ENCODE results near the gene ZEB2. TPM values are rescaled to one million over a fixed set of nuclear protein-coding genes. Genes with fewer than 3 reads are reported as not detected.
"Not testable (repeated sequence)": the region's sequence is repeated elsewhere in the genome, so short reads cannot be mapped to it uniquely, and the experiment has no call there.

Gene ZEB2
- total RNA-seq, 1 donor from 2014 or later: 267 TPM

DNA sequence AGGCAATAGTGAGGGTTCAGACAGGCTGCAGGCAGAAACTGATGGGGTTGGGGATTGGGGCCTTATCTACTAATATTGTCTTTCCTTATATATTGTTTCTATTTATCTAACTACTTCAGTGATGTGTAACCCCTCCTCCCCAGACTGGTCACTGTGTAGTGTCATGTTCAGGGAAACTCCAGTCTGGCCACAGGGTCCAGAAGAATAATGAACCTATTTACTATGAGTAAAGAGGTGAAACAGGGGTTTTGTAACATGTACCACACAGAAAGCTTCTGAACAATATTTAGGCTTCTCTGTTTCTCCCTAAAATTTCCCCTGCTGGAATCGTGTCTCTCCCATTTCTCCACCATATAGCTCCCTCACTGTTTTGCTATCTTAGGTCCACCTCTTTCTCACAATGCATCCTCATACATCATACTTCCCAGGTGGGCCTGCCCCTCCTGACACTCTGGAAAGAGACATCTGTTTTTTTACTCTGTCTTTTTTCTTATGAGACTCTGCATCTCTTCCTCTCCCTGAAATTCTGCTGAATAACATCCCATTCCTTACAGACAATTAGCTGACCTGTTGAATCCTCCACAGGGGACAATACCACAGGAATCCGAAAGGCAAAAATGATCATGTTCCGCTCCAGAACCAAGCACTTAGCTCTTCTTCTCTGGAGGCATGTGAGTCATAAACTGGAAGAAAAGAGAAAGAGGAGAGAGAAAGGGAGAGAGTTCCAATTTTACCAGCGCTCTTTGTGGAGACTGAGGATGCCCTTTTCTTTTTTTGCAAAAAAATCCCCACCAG lies 154.8 kb downstream of the ZEB2 start:
- FAIRE-seq: no peak

DNA sequence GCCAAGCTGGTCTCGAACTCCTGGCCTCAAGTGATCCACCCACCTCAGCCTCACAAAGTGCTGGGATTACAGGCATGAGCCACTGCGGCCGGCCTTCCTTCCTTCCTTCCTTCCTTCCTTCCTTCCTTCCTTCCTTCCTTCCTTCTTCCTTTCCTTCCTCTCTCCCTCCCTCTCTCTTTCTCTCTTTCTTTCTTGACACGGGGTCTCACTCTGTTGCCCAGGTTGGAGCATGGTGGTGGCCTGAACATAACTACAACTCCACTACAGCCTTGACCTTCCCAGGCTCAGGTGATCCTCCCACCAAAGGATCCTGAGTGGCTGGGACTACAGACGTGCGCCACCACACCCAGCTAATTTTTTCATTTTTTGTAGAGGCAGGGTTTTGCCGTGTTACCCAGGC lies 155.7 kb downstream of the ZEB2 start:
- FAIRE-seq; DNase-seq (ENCODE audit: low spot score in 2 of 2): not testable (repeated sequence)

More for the DNA sequence above, 154.8 kb downstream of the ZEB2 start:
- DNase-seq (ENCODE audit: low spot score in 2 of 2): no peak

DNA sequence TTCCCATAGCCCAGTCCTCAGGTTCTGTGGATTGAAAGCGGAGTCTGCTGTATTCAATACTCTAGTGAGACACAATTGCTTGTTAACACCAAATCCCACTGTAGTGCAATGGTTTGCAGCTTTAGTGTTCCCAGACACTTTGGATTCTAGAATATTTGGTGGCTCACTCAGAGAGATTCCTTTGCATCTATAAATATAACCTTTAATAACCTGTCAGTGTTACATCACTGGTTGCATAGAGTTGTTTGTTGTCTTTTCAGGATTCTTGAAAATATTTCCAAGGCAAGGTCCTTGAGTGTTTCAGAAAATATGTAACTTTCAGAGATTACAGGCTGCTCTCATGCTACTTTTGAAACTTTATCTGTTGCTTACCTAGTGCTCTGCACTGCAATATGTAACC lies 157.5 kb downstream of the ZEB2 start:
- no peak for DNase-seq (ENCODE audit: low spot score in 2 of 2)
- no peak for FAIRE-seq

DNA sequence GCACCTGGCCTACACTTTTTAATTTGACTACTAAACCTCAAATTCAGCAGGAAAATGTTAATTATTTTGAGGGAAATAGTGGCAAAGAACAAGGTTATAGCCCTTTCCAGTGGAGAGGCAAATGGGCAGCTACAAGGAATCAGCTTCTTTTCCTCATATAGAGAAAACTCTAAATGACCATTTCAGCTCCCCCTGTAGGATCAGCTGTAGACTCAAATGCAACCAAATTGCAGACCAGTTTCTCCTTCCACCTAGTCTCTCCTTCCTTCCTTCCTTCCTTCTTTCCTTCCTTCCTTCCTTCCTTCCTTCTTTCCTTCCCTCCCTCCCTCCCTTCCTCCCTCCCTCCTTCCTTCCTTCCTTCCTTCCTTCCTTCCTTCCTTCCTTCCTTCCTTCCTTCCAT lies 158.2 kb downstream of the ZEB2 start:
- FAIRE-seq (no peak), DNase-seq (ENCODE audit: low spot score in 2 of 2) (no peak)

DNA sequence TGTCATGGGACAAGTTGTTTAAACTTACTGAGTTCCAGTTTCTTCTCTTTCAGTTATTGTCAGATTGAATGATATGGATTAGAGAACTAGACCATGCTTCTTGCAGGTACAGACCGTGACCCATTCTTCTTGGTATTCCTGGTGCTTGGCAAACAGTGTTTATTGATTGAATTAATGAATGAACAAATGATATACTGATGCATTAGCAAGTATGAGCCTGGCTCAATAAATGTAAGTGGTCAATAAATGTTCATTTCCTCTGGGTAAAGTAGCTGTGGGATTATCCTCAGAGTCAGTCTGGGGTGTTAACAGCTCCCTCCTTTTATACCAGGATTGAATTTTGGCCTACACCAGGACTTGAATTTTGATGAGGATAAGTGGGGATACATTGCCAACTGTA lies 160.2 kb downstream of the ZEB2 start:
- DNase-seq (ENCODE audit: low spot score in 2 of 2): no peak
- no peak for FAIRE-seq

DNA sequence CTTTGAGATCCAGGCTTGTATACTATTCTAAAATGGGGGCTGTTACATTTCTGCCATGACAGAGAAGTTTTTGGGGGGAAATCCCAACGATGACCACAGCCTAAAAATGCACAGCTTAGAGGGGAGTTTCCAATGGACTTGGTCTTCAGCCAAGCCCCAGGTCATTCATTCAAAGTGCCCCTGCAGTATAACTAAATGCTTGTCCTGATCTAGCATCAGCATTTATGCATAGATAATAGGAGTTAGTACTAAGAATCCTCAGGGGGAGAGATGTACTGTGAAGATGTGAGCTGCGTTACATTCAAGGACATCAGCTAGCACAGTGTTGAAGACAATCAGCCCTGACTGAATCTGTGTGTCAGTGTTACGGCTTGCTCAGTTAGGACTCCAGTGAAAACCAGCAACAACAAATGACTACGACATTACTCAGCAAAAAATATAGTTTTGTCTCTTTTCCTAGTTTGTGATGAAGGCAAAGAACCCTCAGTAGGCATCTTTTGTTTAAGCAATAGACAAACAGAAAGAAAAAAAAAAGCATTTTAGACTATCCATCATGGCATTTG lies 160.9 kb downstream of the ZEB2 start:
- FAIRE-seq (no peak), DNase-seq (ENCODE audit: low spot score in 2 of 2) (no peak)

DNA sequence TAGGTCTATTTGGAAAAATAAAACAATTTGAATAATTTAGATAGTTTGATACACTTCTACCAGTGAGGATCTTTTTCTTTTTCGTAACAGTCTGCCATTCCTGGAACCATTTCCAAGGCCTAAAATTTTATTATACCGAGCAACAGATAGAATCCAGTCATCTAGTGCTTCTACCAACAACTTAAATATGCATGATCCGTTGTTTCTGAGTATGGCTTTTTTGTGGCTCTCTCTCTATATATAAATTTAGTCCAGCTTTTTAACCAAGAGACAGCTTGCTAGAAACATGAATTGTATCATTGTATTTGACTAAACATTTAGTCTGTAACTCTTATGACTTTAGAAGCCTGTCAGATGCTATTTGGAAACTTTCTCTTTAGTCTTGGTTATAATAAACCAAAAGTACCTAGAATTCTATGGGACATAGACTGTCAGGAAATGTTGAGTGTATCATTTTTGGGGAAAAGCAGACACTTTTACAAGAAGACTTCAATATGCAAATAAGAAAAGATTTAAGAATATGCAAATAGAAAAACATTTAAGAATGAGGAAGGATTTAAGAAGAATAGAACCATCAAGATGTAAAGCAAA lies 161.4 kb downstream of the ZEB2 start:
- FAIRE-seq (no peak), DNase-seq (ENCODE audit: low spot score in 2 of 2) (no peak)

DNA sequence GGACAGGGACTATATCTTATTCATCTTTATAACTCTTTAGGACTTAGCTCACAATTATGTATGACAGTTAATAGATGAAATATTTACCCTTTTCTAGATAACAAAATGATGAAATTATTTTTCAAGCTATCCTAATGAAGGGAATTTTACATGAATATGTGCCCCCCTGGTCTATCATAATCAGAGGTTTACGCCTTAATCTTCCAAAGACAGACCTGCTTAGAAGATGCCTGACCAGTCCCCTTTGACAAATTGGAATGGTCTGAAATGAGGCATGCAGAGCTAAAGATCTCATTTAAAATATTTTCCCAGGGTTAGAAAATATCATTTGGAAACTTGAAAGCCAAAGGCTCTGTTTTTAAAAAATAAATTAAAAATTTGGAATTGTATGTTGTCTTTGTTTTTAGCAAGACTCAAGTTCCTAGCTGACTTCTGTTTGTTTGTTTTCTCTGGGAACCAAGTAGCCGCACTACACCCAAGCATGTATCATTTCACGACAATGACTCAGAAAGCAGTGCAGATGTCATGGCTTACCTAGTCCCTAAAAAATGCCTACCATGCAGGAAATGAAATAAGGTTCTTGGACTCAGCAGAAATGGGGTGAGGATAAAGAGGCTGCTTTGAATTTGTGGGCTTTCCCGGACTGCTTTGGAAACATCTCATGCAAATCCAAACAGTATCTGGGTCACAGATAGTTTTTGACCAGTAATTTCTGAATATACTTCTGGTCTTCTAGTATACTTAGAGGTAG lies 162.1 kb downstream of the ZEB2 start:
- FAIRE-seq: no peak
- no peak for DNase-seq (ENCODE audit: low spot score in 2 of 2)

DNA sequence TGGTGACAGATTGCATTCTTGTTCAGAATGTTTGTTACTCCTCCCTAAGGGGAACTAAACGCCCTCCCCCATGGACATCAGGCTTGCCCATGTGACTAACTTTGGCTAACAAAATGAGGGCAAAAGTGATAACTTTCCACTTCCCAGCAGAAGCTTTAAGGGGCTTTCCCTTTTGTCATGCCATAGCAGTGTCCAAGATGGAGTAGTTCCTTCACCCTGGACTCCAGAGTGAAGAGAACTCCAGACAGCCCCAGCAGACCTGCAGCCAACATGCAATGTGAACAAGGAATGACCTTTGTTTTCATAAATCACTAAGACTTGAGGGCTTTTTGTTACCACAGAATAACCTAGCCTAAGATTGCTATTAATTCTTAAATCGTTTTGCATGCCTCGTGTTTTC lies 163.5 kb downstream of the ZEB2 start:
- FAIRE-seq: no peak
- DNase-seq (ENCODE audit: low spot score in 2 of 2): no peak

DNA sequence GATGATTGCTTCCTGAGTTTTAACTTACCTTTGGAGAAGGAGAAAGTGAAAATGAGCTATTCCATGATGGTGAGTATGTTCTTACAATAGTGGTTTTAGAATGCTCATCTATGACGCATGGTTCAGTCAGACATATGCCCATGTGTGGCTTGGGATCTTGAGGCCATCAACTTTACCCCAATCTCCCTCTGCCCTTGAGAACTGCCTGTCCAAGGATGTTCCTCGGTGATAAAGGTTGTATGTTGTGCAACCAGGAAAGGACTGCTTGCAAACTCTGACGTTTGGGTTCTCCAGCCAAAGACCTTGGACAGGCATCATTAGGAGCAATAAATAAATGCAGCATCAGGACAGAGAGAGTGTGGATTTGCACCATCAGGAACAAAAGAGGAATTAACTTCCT lies 165.0 kb downstream of the ZEB2 start:
- no peak for DNase-seq (ENCODE audit: low spot score in 2 of 2)
- FAIRE-seq: no peak

DNA sequence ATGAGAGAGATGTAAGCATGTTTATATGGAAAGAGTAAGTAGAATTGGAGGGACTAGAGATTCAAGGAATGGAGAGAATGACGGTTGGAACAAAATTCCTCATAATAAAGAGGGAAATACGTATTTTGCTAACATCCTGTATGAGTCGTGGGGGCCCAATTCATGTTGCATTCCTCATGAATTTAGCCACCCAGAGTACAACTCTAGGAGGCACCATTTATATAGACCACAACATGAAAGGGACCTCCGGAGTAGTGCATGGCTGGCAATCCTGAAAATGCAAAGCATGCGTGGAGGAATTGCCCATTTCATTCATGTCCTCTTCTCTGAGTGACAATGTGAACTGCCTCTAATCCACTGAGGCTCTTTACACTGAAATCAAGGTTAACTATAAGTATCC lies 168.2 kb downstream of the ZEB2 start:
- DNase-seq (ENCODE audit: low spot score in 2 of 2): no peak
- FAIRE-seq: no peak

DNA sequence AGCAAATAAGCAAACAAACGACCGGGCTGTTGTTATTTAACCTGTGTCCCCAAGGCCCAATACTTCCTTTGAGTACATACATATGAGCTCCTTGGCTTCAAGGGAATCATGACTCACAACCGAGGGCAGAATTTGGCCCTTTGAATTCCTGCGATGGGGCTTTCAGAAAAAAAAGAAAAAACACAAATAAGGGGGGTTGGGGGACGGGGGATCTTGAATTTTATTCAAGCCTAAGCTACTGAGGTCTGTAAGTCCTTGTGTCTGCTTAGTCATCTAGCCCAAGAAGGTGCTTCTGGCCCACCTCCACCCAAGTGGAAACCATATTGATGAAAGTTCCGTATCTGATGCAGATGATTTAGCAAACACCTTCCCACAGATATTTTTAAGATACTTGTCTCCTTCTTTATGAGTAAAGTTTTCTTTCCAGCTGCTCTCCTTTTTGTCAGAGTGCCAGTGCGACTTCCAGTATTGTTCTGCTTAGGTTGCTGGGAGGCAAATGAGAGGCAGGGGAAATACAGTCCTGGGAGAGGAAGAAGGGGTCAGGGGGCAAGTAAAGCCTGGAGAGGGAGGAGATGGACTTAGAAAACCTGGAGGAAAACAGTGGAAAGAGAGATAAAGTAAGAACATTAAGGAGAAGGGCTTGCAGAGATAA lies 169.6 kb downstream of the ZEB2 start:
- DNase-seq (ENCODE audit: low spot score in 2 of 2) (no peak), FAIRE-seq (no peak)

DNA sequence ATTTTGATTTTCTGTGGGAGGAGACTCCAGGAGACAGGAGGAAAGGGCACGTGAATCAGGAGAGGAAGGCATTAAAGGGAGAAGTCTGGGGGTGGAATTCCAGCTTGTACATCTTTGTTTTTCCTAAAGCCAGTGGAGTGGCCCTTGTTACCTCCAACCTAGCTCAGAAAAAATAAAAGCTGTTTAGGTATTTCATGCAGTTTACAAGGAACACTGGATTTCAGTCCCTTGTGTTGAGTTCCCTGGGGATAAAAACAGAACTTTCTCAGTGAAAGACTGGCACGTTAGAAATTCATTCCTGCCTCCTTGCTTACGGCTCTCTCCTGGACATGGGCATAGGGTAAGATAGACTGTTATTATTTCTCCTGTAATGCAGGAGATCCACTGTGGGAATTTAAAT lies 170.2 kb downstream of the ZEB2 start:
- DNase-seq (ENCODE audit: low spot score in 2 of 2) (no peak), FAIRE-seq (no peak)

DNA sequence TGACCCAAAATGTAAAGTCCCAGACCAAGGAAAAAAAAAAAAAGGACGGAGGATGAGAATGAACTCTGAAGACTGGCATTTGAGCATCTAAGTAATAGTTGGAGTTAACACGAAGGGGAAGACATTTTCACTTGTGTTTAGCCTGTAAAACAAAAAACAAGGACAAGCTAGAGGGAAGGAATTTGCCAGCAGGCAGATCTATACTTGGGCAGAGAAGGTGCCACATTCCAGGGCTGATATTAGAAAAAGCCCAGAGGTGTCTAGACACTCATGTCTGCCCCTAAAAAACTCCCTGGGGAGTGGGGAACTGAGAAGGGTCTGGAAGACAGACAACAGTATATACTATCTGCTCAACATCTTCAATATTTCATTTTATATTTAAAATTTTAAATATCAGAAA lies 171.1 kb downstream of the ZEB2 start:
- FAIRE-seq (no peak), DNase-seq (ENCODE audit: low spot score in 2 of 2) (no peak)

DNA sequence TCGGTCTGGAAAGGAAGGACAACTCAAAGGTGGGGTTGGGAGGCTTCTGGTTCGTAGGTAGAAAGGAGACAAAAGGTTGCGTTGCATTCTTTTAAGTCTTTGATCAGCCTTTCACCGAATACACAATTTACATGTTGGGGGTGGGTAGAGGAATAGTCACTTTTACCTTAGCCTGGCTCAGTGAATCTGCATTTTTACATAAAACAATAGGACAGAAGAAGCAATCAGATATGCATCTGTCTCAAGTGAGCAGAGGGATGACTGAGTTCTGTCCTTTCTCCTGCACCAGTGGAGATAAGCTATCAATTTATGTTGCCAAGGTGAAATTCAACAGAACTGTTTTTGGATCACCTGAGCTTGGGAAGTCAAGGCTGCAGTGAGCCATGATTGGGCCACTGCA lies 173.7 kb downstream of the ZEB2 start:
- FAIRE-seq (no peak), DNase-seq (ENCODE audit: low spot score in 2 of 2) (no peak)

DNA sequence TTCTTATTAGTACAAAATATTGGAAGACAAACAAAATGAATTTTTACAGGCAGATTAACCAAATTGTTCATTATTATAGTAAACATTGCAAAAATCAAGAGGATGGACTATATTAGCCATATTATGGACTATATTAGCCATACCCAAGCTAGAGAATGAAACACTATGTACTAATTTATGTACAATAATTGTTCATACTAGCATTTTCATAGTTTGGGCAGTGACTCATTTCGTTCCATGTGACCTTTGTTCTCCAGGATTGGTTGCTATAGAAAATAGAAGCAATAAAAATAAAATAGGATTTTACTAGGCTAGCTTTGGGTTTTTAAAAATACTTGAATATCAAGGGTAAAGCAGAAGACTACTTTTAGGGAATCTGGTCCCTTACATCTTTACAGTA lies 176.8 kb downstream of the ZEB2 start:
- no peak for FAIRE-seq
- no peak for DNase-seq (ENCODE audit: low spot score in 2 of 2)

DNA sequence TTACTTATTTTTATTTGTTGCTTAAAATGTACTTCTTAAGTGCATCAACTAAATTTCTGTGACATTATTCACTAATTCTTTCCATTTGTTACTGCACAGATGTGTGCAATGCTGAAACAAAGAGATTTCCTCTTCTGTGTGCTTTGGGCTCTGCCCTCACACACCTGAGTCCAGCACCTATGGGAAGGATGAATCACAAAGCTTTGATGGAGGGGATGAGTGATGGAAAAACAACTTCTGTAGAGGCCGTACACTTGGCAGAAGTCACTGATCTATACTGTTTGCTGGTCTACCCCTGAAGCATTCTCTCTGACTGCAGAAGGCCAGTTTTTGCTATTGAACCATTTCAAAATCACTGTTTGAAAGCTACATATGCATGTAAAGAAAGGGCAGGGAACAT lies 178.4 kb downstream of the ZEB2 start:
- no peak for FAIRE-seq
- no peak for DNase-seq (ENCODE audit: low spot score in 2 of 2)

DNA sequence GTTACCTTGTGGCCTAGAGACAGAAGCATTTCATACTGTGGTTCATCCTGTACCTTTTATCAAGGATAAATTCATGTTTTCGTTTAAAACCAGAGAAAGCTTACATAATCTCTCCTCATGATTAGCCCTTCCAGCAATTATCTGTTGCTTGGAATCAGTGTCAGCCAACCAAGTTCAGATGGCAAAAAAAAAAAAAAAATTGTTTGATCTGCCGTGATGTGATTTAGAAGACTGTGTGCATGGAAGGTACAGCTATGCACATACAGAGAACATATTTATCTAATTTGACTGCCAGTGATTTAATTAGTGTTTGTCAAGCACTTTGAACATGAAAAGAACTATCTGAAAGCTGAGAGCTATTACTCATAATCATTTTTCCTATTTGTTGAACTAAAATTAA lies 180.9 kb downstream of the ZEB2 start:
- DNase-seq (ENCODE audit: low spot score in 2 of 2): no peak
- no peak for FAIRE-seq

DNA sequence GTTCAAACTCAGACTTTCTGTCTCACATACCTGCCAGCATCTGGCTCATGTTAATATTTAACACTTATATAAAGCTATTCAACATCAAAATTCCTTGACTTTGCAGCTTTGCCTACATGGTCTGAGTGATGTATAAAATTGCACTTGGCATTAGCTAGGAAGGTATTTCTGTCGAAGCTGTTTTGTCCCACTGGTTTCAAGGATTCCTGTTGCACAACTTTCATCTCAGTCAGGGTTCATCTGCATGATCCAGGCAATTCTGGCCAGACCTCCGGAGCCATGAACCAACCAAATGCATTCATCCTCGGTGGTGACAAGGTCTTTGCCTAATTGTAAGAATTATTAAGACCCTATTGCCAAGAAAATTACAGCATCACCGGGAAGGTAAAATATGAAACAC lies 185.4 kb downstream of the ZEB2 start:
- DNase-seq (ENCODE audit: low spot score in 2 of 2) (no peak), FAIRE-seq (no peak)
